ENCODE measurements around the gene WDR54. TPM values are rescaled to one million over a fixed set of nuclear protein-coding genes. Genes with fewer than 3 reads are reported as not detected.

WDR54 gene, protein sequence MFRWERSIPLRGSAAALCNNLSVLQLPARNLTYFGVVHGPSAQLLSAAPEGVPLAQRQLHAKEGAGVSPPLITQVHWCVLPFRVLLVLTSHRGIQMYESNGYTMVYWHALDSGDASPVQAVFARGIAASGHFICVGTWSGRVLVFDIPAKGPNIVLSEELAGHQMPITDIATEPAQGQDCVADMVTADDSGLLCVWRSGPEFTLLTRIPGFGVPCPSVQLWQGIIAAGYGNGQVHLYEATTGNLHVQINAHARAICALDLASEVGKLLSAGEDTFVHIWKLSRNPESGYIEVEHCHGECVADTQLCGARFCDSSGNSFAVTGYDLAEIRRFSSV
- 14.5 TPM for total RNA-seq
- long read RNA-seq, transcript WDR54-201 (10 exons, 1,147 nt) = major isoform, 15 of 23 reads
- long read RNA-seq, partial matches to known transcripts = 2 of 23 reads
- long read RNA-seq, other reads (novel, unspliced or antisense) = 4 of 23 reads

DNA sequence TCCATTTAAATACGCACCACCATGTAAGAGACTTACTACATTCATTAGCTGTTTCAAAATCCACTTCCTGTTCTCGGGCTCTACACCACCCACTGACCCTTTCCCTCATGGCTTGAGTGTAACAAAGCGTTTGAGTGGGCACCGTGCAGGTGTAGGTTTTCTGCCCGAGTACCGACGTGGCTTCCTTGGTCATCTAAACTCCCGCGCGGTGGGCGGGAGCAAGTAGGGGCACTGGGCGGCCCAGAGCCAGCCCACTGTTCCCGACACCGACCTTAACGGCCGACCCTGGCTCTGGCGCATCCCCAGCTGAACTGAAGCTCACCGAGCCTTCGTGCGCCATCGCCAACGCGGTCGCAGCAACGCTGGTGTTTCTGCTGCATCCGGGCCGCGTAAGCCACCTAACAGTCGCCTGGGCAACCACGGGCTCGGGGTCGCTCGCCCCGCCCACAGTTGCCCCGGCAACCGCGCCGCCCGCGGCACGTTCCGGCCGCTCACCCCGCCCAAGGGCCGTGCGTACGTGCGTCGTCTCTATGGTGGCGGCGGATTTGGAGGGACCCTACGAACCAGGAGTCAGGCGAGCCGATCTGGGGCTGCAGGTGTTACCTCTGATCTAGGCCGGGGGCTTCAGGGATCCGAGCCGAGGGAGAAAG lies at the start of gene WDR54, which contains the start of gene C2orf81:
Gene WDR54, plus strand, starts transcription at position 510 of the 650 bp plus-strand sequence. CDS start 424 bp downstream, outside the sequence.
Gene C2orf81, minus strand, starts transcription at position 399 of the 650 bp plus-strand sequence. Its CDS starts 59 bp downstream, at position 340.
- intact Hi-C loops (cut with DNase I) = no loop called here
- no peaks in the 10 kb centered on the region for H3K9me3 ChIP-seq
- ATAC-seq = peak; percentile 96 to 97
- TF ChIP-seq, protein P1, sequence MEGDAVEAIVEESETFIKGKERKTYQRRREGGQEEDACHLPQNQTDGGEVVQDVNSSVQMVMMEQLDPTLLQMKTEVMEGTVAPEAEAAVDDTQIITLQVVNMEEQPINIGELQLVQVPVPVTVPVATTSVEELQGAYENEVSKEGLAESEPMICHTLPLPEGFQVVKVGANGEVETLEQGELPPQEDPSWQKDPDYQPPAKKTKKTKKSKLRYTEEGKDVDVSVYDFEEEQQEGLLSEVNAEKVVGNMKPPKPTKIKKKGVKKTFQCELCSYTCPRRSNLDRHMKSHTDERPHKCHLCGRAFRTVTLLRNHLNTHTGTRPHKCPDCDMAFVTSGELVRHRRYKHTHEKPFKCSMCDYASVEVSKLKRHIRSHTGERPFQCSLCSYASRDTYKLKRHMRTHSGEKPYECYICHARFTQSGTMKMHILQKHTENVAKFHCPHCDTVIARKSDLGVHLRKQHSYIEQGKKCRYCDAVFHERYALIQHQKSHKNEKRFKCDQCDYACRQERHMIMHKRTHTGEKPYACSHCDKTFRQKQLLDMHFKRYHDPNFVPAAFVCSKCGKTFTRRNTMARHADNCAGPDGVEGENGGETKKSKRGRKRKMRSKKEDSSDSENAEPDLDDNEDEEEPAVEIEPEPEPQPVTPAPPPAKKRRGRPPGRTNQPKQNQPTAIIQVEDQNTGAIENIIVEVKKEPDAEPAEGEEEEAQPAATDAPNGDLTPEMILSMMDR (IDR thresholded peaks at IDR 0.05) = no peak
- H3K27me3 ChIP-seq (ENCODE audit: low read depth) = no peaks in the 10 kb centered on the region
- peak; percentile 92 for DNase-seq
- H3K4me3 ChIP-seq = peak within 1 kb of the TSS; percentile 84
- H3K27ac ChIP-seq = peak within 1 kb of the TSS; percentile 84
- H3K36me3 ChIP-seq = peaks cover 9% of the 10 kb centered on the region
- peaks cover 24% of the 10 kb centered on the region for H3K4me1 ChIP-seq

DNA sequence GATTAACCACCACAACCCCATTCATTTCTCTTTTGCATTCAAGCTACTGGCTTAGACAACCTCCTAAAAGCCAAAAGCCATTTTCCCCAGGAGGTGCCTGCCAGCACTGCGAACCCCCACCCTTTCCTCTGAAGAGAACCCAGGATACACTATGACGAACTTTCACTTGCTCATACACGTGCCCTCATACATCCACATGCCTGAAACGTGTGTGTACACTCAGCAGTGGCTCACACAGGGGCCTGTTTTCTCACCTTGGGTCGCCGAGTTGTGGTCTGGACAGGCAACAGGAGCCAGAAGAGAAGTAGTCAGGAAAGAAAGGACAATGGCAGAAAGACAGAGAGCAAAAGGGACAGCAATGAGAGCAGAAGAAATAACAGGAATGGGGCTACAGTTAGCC lies 48.9 kb upstream of the WDR54 start:
- DNase-seq = no peak
- TF ChIP-seq, protein P1 (IDR thresholded peaks at IDR 0.05) = no peak
- Histone ChIP-seq H3K4me3 (no peak overlapping the region), H3K9me3 (no peaks in the 10 kb centered on the region), H3K27me3 (ENCODE audit: low read depth) (no peaks in the 10 kb centered on the region), H3K36me3 (peaks cover 76% of the 10 kb centered on the region), H3K4me1 (peaks cover 15% of the 10 kb centered on the region), H3K27ac (no peak overlapping the region)
- intact Hi-C loops (cut with DNase I) = no loop called here
- no peak for ATAC-seq

DNA sequence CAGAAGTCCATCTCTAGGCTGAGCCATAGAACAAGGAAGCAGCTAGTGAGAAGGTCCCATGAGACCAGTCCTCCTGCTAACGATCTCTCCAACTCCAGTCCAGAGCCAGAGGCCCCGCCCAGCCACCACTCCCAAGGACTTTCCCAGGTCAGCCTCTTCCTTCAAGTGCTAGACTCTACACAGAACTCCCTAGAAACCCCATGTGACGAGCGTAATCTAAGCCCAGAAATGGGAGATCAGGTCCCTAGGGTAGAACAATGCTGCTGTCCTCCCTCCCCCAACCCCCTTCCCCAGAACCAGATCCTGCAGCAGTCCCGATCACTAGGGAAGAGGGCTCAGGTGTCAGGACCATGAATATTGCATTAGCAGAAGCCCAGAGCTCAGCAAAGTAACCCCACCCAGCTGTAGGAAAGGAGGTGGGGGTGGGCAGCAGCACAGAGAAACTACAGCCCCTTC lies 48.3 kb upstream of the WDR54 start:
- TF ChIP-seq, protein P1 (IDR thresholded peaks at IDR 0.05) = no peak
- Histone ChIP-seq H3K4me3 (no peak overlapping the region), H3K27ac (no peak overlapping the region), H3K4me1 (peaks cover 15% of the 10 kb centered on the region), H3K9me3 (no peaks in the 10 kb centered on the region), H3K36me3 (peaks cover 74% of the 10 kb centered on the region), H3K27me3 (ENCODE audit: low read depth) (no peaks in the 10 kb centered on the region)
- DNase-seq (peak; percentile 75), ATAC-seq (peak; percentile 78 to 84)
- intact Hi-C loops (cut with DNase I) = no loop called here

DNA sequence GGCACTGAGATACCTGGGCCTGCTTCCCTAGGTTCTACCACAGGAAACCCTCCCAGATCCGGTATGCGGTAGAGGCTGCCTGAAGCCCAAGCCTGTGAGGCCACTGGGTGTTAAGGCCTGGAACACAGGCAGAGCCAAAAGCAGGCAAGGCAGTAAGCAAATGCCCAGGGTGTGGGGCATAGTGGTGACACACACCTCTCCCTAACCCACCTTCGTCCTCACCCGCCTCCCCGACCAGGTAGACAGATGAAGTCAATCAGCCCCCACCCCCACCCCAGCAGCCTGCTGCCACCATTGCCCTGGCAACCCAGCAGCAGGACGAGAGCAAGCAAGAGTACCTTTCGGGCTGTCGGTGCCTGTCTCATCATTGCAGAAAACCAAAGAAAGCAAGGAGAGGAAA lies 47.5 kb upstream of the WDR54 start:
- intact Hi-C loops (cut with DNase I) = no loop called here
- TF ChIP-seq, protein P1 (IDR thresholded peaks at IDR 0.05) = no peak
- ATAC-seq (peak in 1 of 2 donors; percentile 25), DNase-seq (no peak)
- H3K36me3 ChIP-seq = peaks cover 67% of the 10 kb centered on the region
- H3K27me3 ChIP-seq (ENCODE audit: low read depth) = no peaks in the 10 kb centered on the region
- H3K9me3 ChIP-seq = no peaks in the 10 kb centered on the region
- peak overlapping the region; percentile 31 for H3K27ac ChIP-seq
- peak overlapping the region; percentile 27 for H3K4me3 ChIP-seq
- H3K4me1 ChIP-seq = peaks cover 15% of the 10 kb centered on the region

DNA sequence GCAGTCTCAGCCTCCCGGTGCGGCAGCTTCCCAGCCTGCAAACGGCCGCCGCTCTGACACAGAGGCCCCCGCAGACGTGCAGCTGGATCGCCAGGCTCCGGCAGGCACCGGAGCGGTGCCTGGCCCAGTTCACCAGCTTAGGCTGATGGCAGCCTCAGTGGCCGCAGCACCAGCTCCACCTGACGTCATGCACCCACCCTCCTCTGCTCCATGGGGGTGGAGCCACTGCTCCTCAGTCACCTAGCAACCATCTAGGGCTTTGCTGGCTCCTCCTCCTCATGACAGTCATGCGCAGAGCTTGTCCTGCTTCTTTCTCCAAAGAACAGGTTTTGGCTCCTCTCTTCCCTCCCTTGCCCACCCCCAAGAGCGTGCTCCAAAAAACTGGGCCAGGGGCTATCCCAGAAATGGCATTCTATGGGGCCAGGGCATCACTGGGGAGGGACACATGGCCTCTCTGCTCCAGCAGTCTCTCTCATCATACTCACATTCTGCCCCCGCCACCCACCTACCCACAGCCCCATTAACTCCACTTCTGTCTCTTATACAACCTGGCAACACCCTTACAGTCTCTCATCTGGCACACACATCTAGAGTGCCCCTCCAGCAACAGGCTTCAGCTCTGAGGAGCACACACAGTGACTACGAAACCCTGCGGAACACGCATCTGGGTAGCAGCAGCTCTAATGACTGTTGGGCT lies 46.9 kb upstream of the WDR54 start:
- ATAC-seq (peak; percentile 81 to 92), DNase-seq (peak; percentile 65)
- TF ChIP-seq, protein P1 (IDR thresholded peaks at IDR 0.05) = no peak
- H3K36me3 ChIP-seq = peaks cover 60% of the 10 kb centered on the region
- H3K27me3 ChIP-seq (ENCODE audit: low read depth) = no peaks in the 10 kb centered on the region
- peaks cover 22% of the 10 kb centered on the region for H3K4me1 ChIP-seq
- intact Hi-C loops (cut with DNase I) = no loop called here
- peak overlapping the region; percentile 27 for H3K4me3 ChIP-seq
- H3K9me3 ChIP-seq = no peaks in the 10 kb centered on the region
- H3K27ac ChIP-seq = peak overlapping the region; percentile 31
